Tibial nerve (tissue), 4 donors: ENCODE measurements around the gene ANKRD28. TPM values are rescaled to one million over a fixed set of nuclear protein-coding genes. Genes with fewer than 3 reads are reported as not detected.
"Not testable (repeated sequence)": the region's sequence is repeated elsewhere in the genome, so short reads cannot be mapped to it uniquely, and the experiment has no call there.

Source experiments
- DNase-seq, 2 donors: peaks; one replicate each; pipeline ENCODE4 v3.0.0-alpha.2; 2019; ENCODE audit warnings: low spot score in 2 of 2
- H3K27ac ChIP-seq, 4 donors: fragments of 200-600 bp; sonication (generic) in 3 of 4; one replicate each; pipeline ENCODE4 v1.5.1; 2017 to 2019; ENCODE audit warnings: mild to moderate bottlenecking in 1 of 4
- H3K27me3 ChIP-seq, 2 donors: fragments of 200-600 bp; sonication (generic) in 1 of 2; one replicate each; pipeline versions ENCODE4 v1.5.1 to v1.6.0; 2017 to 2019
- H3K36me3 ChIP-seq, 3 donors: fragments of 200-600 bp; sonication (generic); one replicate each; pipeline ENCODE4 v1.5.1; 2018 to 2019
- H3K4me1 ChIP-seq, 4 donors: fragments of 200-600 bp; sonication (generic) in 3 of 4; one replicate each; pipeline ENCODE4 v1.5.1; 2017 to 2019
- H3K4me3 ChIP-seq, 4 donors: fragments of 200-600 bp; sonication (generic) in 3 of 4; one replicate each; pipeline ENCODE4 v1.5.1; 2017 to 2019; ENCODE audit warnings: mild to moderate bottlenecking in 1 of 4, moderate library complexity in 1 of 4
- H3K9me3 ChIP-seq, 4 donors: fragments of 200-600 bp; sonication (generic) in 3 of 4; one replicate each; pipeline ENCODE4 v1.5.1; 2017 to 2019
- CTCF ChIP-seq, 5 experiments: fragments of 200-600 bp in 3 of 5; fragments of 450-650 bp in 2 of 5; sonication (generic) in 3 of 5; IDR thresholded peaks; one replicate each; pipeline ENCODE4 v1.5.1; 2016 to 2019; ENCODE audit warnings: antibody characterized with exemption in 5 of 5, mild to moderate bottlenecking in 3 of 5, moderate library complexity in 2 of 5
- EP300 ChIP-seq, 2 donors: sonication (generic); formaldehyde crosslinking; IDR thresholded peaks; one replicate each; pipeline ENCODE4 v1.6.1; 2017; ENCODE audit warnings: antibody characterized with exemption in 2 of 2, mild to moderate bottlenecking in 1 of 2
- POLR2A ChIP-seq, 2 donors: fragments of 450-650 bp; IDR thresholded peaks; one replicate each; pipeline ENCODE4 v1.6.1; 2017; ENCODE audit warnings: antibody characterized with exemption in 2 of 2, mild to moderate bottlenecking in 2 of 2, moderate library complexity in 2 of 2
- WGBS, 2 donors: methylation state at CpG; one replicate each; pipeline ENCODE4 v1.1.5; 2018; 5-methylcytosine and 5-hydroxymethylcytosine counted together
- total RNA-seq, 4 donors: library from RNA; depleted of rRNA; stranded (reverse); fragments of >200 nt; gene quantifications; one replicate each; pipeline ENCODE4 v1.1.0, GENCODE V29; 2016

Gene ANKRD28
- total RNA-seq, 4 donors from 2014 or later = 78.3 to 93.6 (median 81.0) TPM

GRCh38 chr3:15820911-15821310, 23.1 kb upstream of the ANKRD28 start:
- peaks cover 0 to 54% (median 12%) of the 10 kb centered on the region in 4 donors for H3K4me1 ChIP-seq
- H3K4me3 ChIP-seq = no peak overlapping the region
- no peaks in the 10 kb centered on the region for H3K9me3 ChIP-seq
- H3K27me3 ChIP-seq = no peaks in the 10 kb centered on the region
- no peaks in the 10 kb centered on the region for H3K36me3 ChIP-seq
- DNase-seq = no peak
- H3K27ac ChIP-seq = peak overlapping the region in 2 of 4 donors; percentile 48 to 71
- no peak for TF ChIP-seq POLR2A (IDR thresholded peaks at IDR 0.05)
- no peak for TF ChIP-seq EP300 (IDR thresholded peaks at IDR 0.05)
- TF ChIP-seq CTCF (IDR thresholded peaks at IDR 0.05) = no peak
- 45 to 50% methylated on average over 2 of the region's 2 CpGs for WGBS, 2 donors

- no peaks in the 10 kb centered on the region for H3K27me3 ChIP-seq
- peaks cover 0 to 58% (median 15%) of the 10 kb centered on the region in 4 donors for H3K4me1 ChIP-seq
- H3K4me3 ChIP-seq = no peak overlapping the region
- H3K9me3 ChIP-seq = no peaks in the 10 kb centered on the region
- H3K27ac ChIP-seq = peak overlapping the region in 1 of 4 donors; percentile 15
- no peak for TF ChIP-seq CTCF (IDR thresholded peaks at IDR 0.05)
- no peak for TF ChIP-seq EP300 (IDR thresholded peaks at IDR 0.05)
- no peak for TF ChIP-seq POLR2A (IDR thresholded peaks at IDR 0.05)
- no peaks in the 10 kb centered on the region for H3K36me3 ChIP-seq
- no peak for DNase-seq
These were observed 21.8 kb upstream of the ANKRD28 start for GRCh38 chr3:15819576-15819975.

GRCh38 chr3:15819043-15819442, 21.3 kb upstream of the ANKRD28 start:
- TF ChIP-seq POLR2A (IDR thresholded peaks at IDR 0.05) = no peak
- no peak for TF ChIP-seq EP300 (IDR thresholded peaks at IDR 0.05)
- no peak for TF ChIP-seq CTCF (IDR thresholded peaks at IDR 0.05)
- H3K4me1 ChIP-seq = peaks cover 0 to 58% (median 15%) of the 10 kb centered on the region in 4 donors
- H3K9me3 ChIP-seq = no peaks in the 10 kb centered on the region
- WGBS, 2 donors = 93 to 95% methylated on average over 2 of the region's 2 CpGs
- H3K27ac ChIP-seq = no peak overlapping the region
- H3K4me3 ChIP-seq = no peak overlapping the region
- no peaks in the 10 kb centered on the region for H3K36me3 ChIP-seq
- H3K27me3 ChIP-seq = no peaks in the 10 kb centered on the region
- DNase-seq = no peak

GRCh38 chr3:15815696-15816095, 17.9 kb upstream of the ANKRD28 start:
- no peak for DNase-seq
- Histone ChIP-seq H3K4me3 (no peak overlapping the region), H3K27ac (peak overlapping the region in 1 of 4 donors; percentile 57), H3K36me3 (no peaks in the 10 kb centered on the region), H3K4me1 (peaks cover 0 to 43% (median 7%) of the 10 kb centered on the region in 4 donors), H3K27me3 (no peaks in the 10 kb centered on the region), H3K9me3 (no peaks in the 10 kb centered on the region)
- WGBS, 2 donors = 23 to 25% methylated on average over 4 of the region's 4 CpGs
- TF ChIP-seq EP300 (IDR thresholded peaks at IDR 0.05) (no peak), CTCF (IDR thresholded peaks at IDR 0.05) (peak in 4 of 5 experiments; percentile 37 to 65 (median 44))

- not testable (repeated sequence) for H3K27ac ChIP-seq, H3K4me3 ChIP-seq, H3K9me3 ChIP-seq, DNase-seq, H3K27me3 ChIP-seq, H3K36me3 ChIP-seq
- 93 to 96% methylated on average over 5 of the region's 5 CpGs for WGBS, 2 donors
- H3K4me1 ChIP-seq = peaks cover 0 to 37% (median 5%) of the 10 kb centered on the region in 4 donors
These were observed 15.3 kb upstream of the ANKRD28 start for GRCh38 chr3:15813079-15813478.

- Histone ChIP-seq H3K36me3 (no peaks in the 10 kb centered on the region), H3K4me1 (peaks cover 0 to 31% (median 5%) of the 10 kb centered on the region in 4 donors), H3K4me3 (no peak overlapping the region), H3K27me3 (no peaks in the 10 kb centered on the region), H3K9me3 (no peaks in the 10 kb centered on the region), H3K27ac (peak overlapping the region in 1 of 4 donors; percentile 27)
- peak; percentile 38 to 69 (median 48) for TF ChIP-seq CTCF (IDR thresholded peaks at IDR 0.05)
- no peak for TF ChIP-seq POLR2A (IDR thresholded peaks at IDR 0.05)
- 79 to 93% methylated on average over 1 of the region's 1 CpG for WGBS, 2 donors
- no peak for DNase-seq
These were observed 14.4 kb upstream of the ANKRD28 start for GRCh38 chr3:15812183-15812582.
